GM19455 (cell line): Measurements from ENCODE around the gene C1orf122.
"Not testable (repeated sequence)": the region's sequence is repeated elsewhere in the genome, so short reads cannot be mapped to it uniquely, and the experiment has no call there.

Experiments
- ATAC-seq: cut with Tn5 transposase; IDR thresholded peaks from one replicate; pipeline ENCODE4 v1.9.1; 2021; ENCODE audit not compliant: unreplicated experiment

Gene C1orf122

GRCh38 chr1:37807555-37808368 is at the start of gene C1orf122, which contains the start of gene YRDC:
TSS of gene C1orf122 (plus strand) at chr1:37807790. CDS start at chr1:37808405, 615 bp downstream.
TSS of gene YRDC (minus strand) at chr1:37808208. CDS start at chr1:37808180, 28 bp downstream.
- ATAC-seq, result peak; percentile 86

GRCh38 chr1:37759451-37759850 is 48.1 kb upstream of the C1orf122 start:
- no peak for ATAC-seq

GRCh38 chr1:37761416-37762095 is 46.0 kb upstream of the C1orf122 start:
- no peak for ATAC-seq

GRCh38 chr1:37762516-37762915 is 45.1 kb upstream of the C1orf122 start:
- ATAC-seq, result no peak

- ATAC-seq, result no peak
These were observed 43.7 kb upstream of the C1orf122 start for GRCh38 chr1:37763791-37764413.

GRCh38 chr1:37764414-37764825 is 43.2 kb upstream of the C1orf122 start:
- ATAC-seq, result no peak

GRCh38 chr1:37764888-37765441 is 42.6 kb upstream of the C1orf122 start, which contains the start of gene EPHA10:
TSS of gene EPHA10 (minus strand) at chr1:37765120. CDS start at chr1:37765066, 54 bp downstream.
- no peak for ATAC-seq

GRCh38 chr1:37765916-37766664 is 41.5 kb upstream of the C1orf122 start:
- ATAC-seq, result no peak

GRCh38 chr1:37767488-37767887 is 40.1 kb upstream of the C1orf122 start:
- no peak for ATAC-seq

GRCh38 chr1:37771440-37771839 is 36.1 kb upstream of the C1orf122 start:
- not testable (repeated sequence) for ATAC-seq

GRCh38 chr1:37776946-37777516 is 30.6 kb upstream of the C1orf122 start:
- no peak for ATAC-seq

- no peak for ATAC-seq
These were observed 28.9 kb upstream of the C1orf122 start for GRCh38 chr1:37778654-37779053.

GRCh38 chr1:37782491-37782890 is 25.1 kb upstream of the C1orf122 start:
- ATAC-seq, result no peak

GRCh38 chr1:37792943-37793686 is 14.5 kb upstream of the C1orf122 start:
- no peak for ATAC-seq

- ATAC-seq, result peak; percentile 68
These were observed 13.7 kb upstream of the C1orf122 start, which contains the start of gene MANEAL for GRCh38 chr1:37793773-37794371. TSS of gene MANEAL (plus strand) at chr1:37793847. CDS start at chr1:37794183, 336 bp downstream.

- peak; percentile 44 for ATAC-seq
These were observed 12.9 kb upstream of the C1orf122 start for GRCh38 chr1:37794372-37795339.

- ATAC-seq, result no peak
These were observed 12.1 kb upstream of the C1orf122 start for GRCh38 chr1:37795340-37796125.
